Retinal pigment epithelial cell (primary cell): Measurements from ENCODE around the gene CD37.
"Not testable (repeated sequence)": the region's sequence is repeated elsewhere in the genome, so short reads cannot be mapped to it uniquely, and the experiment has no call there.

Experiments used
- DNase-seq: peaks from one replicate; pipeline ENCODE4 v3.0.0-alpha.2; 2010; ENCODE audit warnings: low read depth
- H3K4me3 ChIP-seq: 2 replicates; pipeline ENCODE4 v1.5.1; 2011; ENCODE audit warnings: mild to moderate bottlenecking, low read length, control low read depth, moderate library complexity
- TF ChIP-seq, protein P1 (sequence below): conservative IDR thresholded peaks from 2 replicates; pipeline ENCODE4 v1.5.1; 2011; ENCODE audit warnings: low read depth, low read length, control low read depth, inconsistent platforms

Gene CD37

DNA sequence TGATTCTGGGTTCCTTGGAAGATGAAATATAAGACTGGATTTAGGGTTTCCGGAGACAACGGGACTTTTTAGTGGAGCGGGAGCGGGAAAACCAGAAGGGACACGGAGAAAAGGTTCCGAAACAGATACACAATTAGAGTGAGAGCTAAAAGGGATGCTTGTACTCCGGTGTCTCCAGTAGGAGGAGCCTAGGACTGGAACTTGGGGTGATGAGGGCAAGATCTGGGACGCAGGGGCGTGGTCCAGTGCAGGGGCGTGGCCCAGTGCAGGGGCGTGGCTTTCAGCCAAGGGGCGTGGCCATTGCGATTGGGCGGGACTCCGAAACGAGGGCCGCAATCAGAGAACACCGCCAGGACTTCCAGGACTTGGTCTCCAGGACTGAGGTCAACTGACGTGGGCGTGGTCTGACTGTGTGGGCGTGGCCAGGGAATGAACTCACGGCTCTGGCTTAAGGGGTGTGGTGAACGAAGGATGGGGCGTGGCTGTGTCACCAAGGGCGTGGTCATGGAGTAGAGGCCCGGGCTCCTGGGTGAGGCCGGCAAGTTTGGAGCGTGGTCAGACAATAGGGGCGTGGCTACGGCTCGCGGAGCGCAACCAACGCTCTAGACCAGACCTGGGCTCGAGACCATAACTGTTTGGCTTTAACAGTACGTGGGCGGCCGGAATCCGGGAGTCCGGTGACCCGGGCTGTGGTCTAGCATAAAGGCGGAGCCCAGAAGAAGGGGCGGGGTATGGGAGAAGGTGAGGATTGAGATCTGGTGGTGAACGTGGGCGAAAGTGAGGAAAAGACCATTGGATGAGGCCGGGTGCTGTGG, 28.3 kb downstream of the CD37 start, which contains the start of gene DKKL1:
DKKL1 (plus strand) TSS at position 610 of the 815 bp plus-strand sequence; CDS start at position 732, 122 bp downstream.
- TF ChIP-seq, protein P1, sequence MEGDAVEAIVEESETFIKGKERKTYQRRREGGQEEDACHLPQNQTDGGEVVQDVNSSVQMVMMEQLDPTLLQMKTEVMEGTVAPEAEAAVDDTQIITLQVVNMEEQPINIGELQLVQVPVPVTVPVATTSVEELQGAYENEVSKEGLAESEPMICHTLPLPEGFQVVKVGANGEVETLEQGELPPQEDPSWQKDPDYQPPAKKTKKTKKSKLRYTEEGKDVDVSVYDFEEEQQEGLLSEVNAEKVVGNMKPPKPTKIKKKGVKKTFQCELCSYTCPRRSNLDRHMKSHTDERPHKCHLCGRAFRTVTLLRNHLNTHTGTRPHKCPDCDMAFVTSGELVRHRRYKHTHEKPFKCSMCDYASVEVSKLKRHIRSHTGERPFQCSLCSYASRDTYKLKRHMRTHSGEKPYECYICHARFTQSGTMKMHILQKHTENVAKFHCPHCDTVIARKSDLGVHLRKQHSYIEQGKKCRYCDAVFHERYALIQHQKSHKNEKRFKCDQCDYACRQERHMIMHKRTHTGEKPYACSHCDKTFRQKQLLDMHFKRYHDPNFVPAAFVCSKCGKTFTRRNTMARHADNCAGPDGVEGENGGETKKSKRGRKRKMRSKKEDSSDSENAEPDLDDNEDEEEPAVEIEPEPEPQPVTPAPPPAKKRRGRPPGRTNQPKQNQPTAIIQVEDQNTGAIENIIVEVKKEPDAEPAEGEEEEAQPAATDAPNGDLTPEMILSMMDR = peak; percentile 22
- peak within 1 kb of the TSS; percentile 88 for H3K4me3 ChIP-seq
- peak; percentile 91 for DNase-seq

DNA sequence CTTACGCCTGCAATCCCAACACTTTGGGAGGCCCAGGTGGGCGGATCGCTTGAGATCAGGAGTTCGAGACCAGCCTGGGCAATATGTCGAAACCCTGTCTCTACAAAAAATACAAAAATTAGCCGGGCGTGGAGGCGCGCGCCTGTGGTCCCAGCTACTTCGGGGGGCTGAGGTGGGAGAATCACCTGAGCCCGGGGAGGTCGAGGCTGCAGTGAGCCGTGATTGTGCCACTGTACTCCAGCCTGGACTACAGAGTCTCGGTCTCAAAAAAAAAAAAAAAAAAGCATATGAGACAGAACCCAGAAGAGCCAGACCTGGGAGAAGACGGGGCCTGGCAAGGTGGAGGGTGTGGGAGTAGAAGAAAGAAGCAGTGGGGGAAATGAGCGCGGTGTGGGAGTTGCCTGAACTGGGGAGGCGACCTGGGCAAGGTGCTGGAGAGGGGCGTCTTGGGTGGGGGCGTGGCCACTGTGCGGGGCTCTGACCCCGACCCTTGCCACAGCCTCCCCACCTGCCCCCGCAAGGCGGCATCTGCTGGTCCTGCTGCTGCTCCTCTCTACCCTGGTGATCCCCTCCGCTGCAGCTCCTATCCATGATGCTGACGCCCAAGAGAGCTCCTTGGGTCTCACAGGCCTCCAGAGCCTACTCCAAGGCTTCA, 29.0 kb downstream of the CD37 start:
- peak overlapping the region; percentile 35 for H3K4me3 ChIP-seq
- DNase-seq = no peak
- TF ChIP-seq, protein P1 = no peak

DNA sequence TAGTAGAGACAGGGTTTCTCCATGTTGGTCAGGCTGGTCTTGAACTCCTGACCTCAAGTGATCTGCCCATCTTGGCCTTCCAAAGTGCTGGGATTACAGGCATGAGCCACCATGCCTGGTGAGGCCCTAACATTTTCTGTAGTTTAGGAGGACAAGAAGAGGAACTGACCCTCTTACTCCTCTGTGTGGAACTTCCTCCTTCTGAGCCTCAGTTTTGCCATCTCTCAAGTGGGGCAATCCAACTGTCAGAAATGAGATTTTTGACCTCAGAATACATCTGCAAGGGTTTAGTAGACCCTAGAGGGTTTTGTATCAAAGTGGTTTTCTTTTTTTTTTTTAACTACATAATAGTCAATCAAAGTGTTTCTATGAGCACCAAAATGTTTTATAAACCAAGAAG, 30.9 kb downstream of the CD37 start:
- no peak overlapping the region for H3K4me3 ChIP-seq
- no peak for DNase-seq
- TF ChIP-seq, protein P1 = no peak

DNA sequence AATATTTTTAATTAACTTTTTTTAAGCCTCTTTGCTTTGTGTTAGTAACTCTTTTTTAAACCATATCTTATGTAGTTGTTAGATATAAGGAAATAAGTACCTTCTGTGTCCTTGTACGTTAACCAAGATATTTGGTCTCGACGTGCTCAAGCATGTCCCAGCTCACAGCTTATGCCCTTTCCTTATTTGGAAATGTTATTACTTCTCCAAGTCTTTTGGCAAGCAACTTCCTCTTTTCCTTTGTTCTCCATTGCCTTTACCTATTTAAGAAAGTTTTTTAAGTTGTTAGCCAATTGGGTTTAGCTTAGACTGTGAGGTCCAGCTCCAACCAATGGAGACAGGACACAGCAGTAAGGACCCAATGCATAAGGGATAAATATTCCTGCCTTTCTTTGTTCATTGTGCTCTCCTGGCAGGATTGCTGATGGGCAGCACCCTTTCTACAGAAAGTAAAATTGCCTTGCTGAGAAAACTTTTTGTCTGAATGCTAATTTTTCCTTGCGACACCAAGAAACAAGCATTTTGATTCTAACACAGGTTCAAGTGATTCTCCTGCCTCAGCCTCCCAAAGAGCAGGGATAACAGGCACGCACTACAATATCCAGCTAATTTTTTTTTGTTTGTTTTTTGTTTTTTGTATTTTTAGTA, 33.6 kb downstream of the CD37 start:
- H3K4me3 ChIP-seq = no peak overlapping the region
- TF ChIP-seq, protein P1 = no peak
- DNase-seq = no peak

DNA sequence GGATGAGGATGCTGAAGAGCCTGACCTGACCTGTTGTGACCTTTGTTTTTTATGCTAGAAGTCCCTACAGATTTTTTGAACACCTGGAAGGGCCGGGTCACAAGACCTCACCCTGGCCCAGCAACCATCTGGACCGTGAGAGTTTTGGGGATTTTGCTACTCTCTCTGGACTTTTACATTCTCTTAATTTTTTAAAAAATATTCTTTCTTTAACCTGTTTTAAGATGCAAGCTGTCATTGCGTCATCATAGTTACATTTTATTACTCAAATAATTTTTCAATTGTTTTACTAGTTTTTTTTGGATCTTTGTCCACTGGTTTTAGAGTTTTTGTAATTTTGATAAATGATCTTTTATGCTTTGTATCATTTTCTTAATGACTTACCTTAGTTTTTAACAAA, 36.0 kb downstream of the CD37 start:
- DNase-seq = no peak
- no peak overlapping the region for H3K4me3 ChIP-seq
- TF ChIP-seq, protein P1 = no peak

DNA sequence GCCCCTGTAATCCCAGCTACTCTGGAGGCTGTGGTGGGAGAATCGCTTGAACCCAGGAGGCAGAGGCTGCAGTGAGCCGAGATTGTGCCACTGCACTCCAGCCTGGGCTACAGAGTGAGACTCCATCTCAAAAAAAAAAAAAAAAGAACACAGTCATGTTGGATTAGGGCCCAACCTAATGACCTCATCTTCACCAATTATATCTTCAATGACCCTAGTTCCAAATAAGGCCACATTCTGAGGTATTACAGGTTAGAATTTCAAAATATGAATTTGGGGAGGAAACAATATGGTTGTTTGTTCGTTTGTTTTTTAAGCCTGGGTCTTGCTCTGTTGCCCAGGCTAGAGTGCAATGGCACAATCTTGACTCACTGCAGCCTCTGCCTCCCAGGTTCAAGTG, 38.0 kb downstream of the CD37 start:
- DNase-seq, H3K4me3 ChIP-seq: not testable (repeated sequence)

DNA sequence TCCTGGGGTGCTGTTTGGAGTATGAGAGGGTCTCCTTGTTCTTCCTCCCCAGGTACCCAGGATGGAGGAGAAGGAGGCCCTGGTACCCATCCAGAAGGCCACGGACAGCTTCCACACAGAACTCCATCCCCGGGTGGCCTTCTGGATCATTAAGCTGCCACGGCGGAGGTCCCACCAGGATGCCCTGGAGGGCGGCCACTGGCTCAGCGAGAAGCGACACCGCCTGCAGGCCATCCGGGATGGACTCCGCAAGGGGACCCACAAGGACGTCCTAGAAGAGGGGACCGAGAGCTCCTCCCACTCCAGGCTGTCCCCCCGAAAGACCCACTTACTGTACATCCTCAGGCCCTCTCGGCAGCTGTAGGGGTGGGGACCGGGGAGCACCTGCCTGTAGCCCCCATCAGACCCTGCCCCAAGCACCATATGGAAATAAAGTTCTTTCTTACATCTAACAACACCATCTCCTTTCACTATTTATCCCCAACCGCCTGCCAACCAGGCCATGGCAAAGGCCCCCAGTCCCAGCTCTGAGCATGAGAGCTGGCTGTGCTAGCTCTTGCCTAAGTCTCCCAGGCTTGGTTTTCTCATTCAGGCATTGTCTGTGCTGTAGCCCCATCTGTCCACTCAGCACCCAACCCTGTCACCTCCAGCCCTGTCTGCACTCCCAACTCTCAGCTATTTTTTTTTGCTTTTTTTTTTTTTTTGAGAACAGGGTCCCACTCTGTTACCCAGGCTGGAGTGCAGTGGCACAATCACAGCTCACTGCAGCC, 39.6 kb downstream of the CD37 start:
- no peak for DNase-seq
- no peak overlapping the region for H3K4me3 ChIP-seq
- TF ChIP-seq, protein P1 = no peak
